Right lobe of liver (tissue), 4 donors: ENCODE results near the gene OR6C65.

Experiments used
- POLR2A ChIP-seq: fragments of 450-650 bp; IDR thresholded peaks from one replicate; pipeline ENCODE4 v1.6.1; 2017; ENCODE audit warnings: antibody characterized with exemption, mild to moderate bottlenecking
- TF ChIP-seq, protein P1 (sequence below), 4 donors: fragments of 200-600 bp in 3 of 4; fragments of 450-650 bp in 1 of 4; IDR thresholded peaks; one replicate each; pipeline versions ENCODE4 v1.5.1 to v1.8.0; 2016 to 2022; ENCODE audit warnings: antibody characterized with exemption in 4 of 4, mild to moderate bottlenecking in 2 of 4
- donor health status: DM: no; HTN: no; CAD: no.
- donor health status: DM: no; HTN: no; CAD: no.
- donor health status: DM: no; HTN: yes; CAD: no.

DNA sequence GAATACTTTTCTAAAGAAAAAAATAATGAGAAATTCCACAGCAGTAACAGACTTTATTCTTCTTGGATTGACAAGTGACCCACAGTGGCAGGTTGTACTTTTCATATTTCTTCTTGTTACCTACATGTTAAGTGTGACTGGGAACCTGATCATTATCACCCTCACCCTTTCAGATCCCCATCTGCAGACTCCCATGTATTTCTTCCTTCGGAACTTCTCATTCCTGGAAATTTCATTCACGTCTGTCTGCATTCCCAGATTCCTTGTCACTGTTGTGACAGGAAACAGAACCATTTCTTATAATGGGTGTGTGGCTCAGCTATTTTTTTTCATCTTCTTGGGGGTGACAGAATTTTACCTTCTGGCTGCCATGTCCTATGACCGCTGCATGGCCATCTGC is 35.2 kb upstream of the OR6C65 start:
- no peak for TF ChIP-seq POLR2A
- TF ChIP-seq, protein P1, sequence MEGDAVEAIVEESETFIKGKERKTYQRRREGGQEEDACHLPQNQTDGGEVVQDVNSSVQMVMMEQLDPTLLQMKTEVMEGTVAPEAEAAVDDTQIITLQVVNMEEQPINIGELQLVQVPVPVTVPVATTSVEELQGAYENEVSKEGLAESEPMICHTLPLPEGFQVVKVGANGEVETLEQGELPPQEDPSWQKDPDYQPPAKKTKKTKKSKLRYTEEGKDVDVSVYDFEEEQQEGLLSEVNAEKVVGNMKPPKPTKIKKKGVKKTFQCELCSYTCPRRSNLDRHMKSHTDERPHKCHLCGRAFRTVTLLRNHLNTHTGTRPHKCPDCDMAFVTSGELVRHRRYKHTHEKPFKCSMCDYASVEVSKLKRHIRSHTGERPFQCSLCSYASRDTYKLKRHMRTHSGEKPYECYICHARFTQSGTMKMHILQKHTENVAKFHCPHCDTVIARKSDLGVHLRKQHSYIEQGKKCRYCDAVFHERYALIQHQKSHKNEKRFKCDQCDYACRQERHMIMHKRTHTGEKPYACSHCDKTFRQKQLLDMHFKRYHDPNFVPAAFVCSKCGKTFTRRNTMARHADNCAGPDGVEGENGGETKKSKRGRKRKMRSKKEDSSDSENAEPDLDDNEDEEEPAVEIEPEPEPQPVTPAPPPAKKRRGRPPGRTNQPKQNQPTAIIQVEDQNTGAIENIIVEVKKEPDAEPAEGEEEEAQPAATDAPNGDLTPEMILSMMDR (IDR thresholded peaks at IDR 0.05): no peak
